K562 (cell line): Measurements from ENCODE around the gene DOK3. TPM values are rescaled to one million over a fixed set of nuclear protein-coding genes. Genes with fewer than 3 reads are reported as not detected.

Source experiments
- ADNP ChIP-seq: fragments of 200-800 bp; sonication (Bioruptor generic); IDR thresholded peaks from 2 replicates; pipeline ENCODE4 v1.6.1; 2016; ENCODE audit warnings: missing genetic modification characterization, missing compliant biosample characterization
- BRF1 ChIP-seq: IDR thresholded peaks from 3 replicates; pipeline ENCODE4 v1.6.1; 2011; ENCODE audit warnings: borderline replicate concordance, mild to moderate bottlenecking; ENCODE audit not compliant: insufficient read length; ENCODE audit errors: extremely low read depth
- DIDO1 ChIP-seq: fragments of 450-650 bp; IDR thresholded peaks from 2 replicates; pipeline ENCODE4 v1.6.1; 2016; ENCODE audit warnings: low read depth, missing biosample characterization, missing genetic modification characterization
- NR2C1 ChIP-seq, 2 experiments: fragments of 450-650 bp; IDR thresholded peaks; 2 replicates each; pipeline ENCODE4 v1.6.1; 2017; ENCODE audit warnings: mild to moderate bottlenecking in 2 of 2, antibody characterized with exemption in 1 of 2, inconsistent platforms in 1 of 2, missing compliant biosample characterization in 1 of 2, missing genetic modification characterization in 1 of 2
- POLR2AphosphoS5 ChIP-seq: IDR thresholded peaks from 2 replicates; pipeline ENCODE4 v1.6.1; 2011; ENCODE audit warnings: mild to moderate bottlenecking, low read depth, low read length, moderate library complexity; ENCODE audit not compliant: control insufficient read depth, insufficient read depth
- RNF219 ChIP-seq: fragments of 250-450 bp; sonication (Bioruptor Pico); IDR thresholded peaks from 2 replicates; pipeline ENCODE4 v1.5.0; 2022; ENCODE audit warnings: mild to moderate bottlenecking
- THRB ChIP-seq: fragments of 450-650 bp; formaldehyde crosslinking; conservative IDR thresholded peaks from 2 replicates; pipeline ENCODE4 v1.4.0; 2022; ENCODE audit warnings: mild to moderate bottlenecking, missing genetic modification characterization
- TRIM28 ChIP-seq: fragments of 450-650 bp; IDR thresholded peaks from 2 replicates; pipeline ENCODE4 v1.6.1; 2017
- ZNF174 ChIP-seq: fragments of 250-450 bp; sonication (Bioruptor Pico); IDR thresholded peaks from 2 replicates; pipeline ENCODE4 v1.4.0; 2020; ENCODE audit warnings: mild to moderate bottlenecking
- ZNF184 ChIP-seq: sonication (generic); formaldehyde crosslinking; IDR thresholded peaks from 2 replicates; pipeline ENCODE4 v1.5.0; 2020; ENCODE audit warnings: missing genetic modification reagents
- ZNF282 ChIP-seq: sonication (generic); formaldehyde crosslinking; IDR thresholded peaks from 2 replicates; pipeline ENCODE4 v1.8.1; 2023; ENCODE audit warnings: missing genetic modification reagents
- ZNF395 ChIP-seq: fragments of 200-800 bp; sonication (Bioruptor generic); IDR thresholded peaks from 2 replicates; pipeline ENCODE4 v1.6.1; 2017; ENCODE audit warnings: missing genetic modification characterization, missing compliant biosample characterization
- ZNF407 ChIP-seq: fragments of 450-650 bp; IDR thresholded peaks from 2 replicates; pipeline ENCODE4 v1.6.1; 2016; ENCODE audit warnings: low read depth
- ZNF444 ChIP-seq: fragments of 250-450 bp; sonication (Bioruptor Pico); IDR thresholded peaks from 2 replicates; pipeline ENCODE4 v1.4.0; 2020; ENCODE audit warnings: mild to moderate bottlenecking, moderate library complexity
- ZNF696 ChIP-seq: fragments of 250-450 bp; sonication (Bioruptor Pico); conservative IDR thresholded peaks from 2 replicates; pipeline ENCODE4 v1.4.0; 2020; ENCODE audit warnings: mild to moderate bottlenecking, moderate library complexity
- polyA plus RNA-seq, 8 experiments: library from polyadenylated mRNA; depleted of rRNA in 4 of 8; stranded (reverse) in 5 of 8; unstranded in 3 of 8; fragments of >200 nt; fragmentation: Nextera tagmentation in 2 of 8; fragmentation: Illumina TruSeq in 1 of 8; extraction: Ambion mirVana in 2 of 8; extraction: Trizol in 1 of 8; gene quantifications; 2 replicates each; pipeline versions ENCODE4 v1.2.1 to v1.2.3, GENCODE V29; 2011 to 2014; ENCODE audit warnings: inconsistent platforms in 1 of 8, missing spikeins in 1 of 8
- total RNA-seq, 7 experiments: library from RNA; depleted of rRNA in 6 of 7; stranded (reverse); fragments of >200 nt in 6 of 7; fragmentation: Illumina TruSeq in 2 of 7; extraction: Trizol in 2 of 7; gene quantifications; 2 replicates each; pipeline versions ENCODE4 v1.2.1 to v1.2.3, GENCODE V29; 2011 to 2021; ENCODE audit warnings: low replicate concordance in 1 of 7

The DOK3 gene
- total and polyA plus RNA-seq, 9 of the 15 experiments (the other 6 are each of a cell fraction or from before 2014, with no cell fraction given), result 1.3 to 23.0 (median 8.0) TPM

GRCh38 chr5:177454397-177455035 lies 55.1 kb downstream of the DOK3 start (continued):
- TF ChIP-seq NR2C1 (IDR thresholded peaks at IDR 0.05) (no peak), NR2C1 (tag; IDR thresholded peaks at IDR 0.05) (no peak), ZNF444 (no peak), TRIM28 (no peak), ZNF696 (CRISPR knock-in tag) (no peak), ZNF174 (no peak), DIDO1 (tag) (no peak), RNF219 (CRISPR knock-in tag) (no peak), ZNF184 (CRISPR knock-in tag) (no peak), ZNF407 (no peak), BRF1 (no peak), ZNF282 (CRISPR knock-in tag) (no peak), ADNP (tag) (no peak), POLR2AphosphoS5 (0 out of 2 replicates have a peak, but pooled peaks have one; percentile 49), THRB (CRISPR knock-in tag) (no peak), ZNF395 (no peak)
